Upper lobe of right lung (tissue), 1 donor: ENCODE results near the gene CAPN11. TPM values are rescaled to one million over a fixed set of nuclear protein-coding genes. Genes with fewer than 3 reads are reported as not detected.

ENCODE experiments used
- ATAC-seq: fragments of 200-7000 bp; cut with Tn5 transposase; one replicate; pipeline ENCODE4 v1.9.1; 2020; ENCODE audit warnings: mild to moderate bottlenecking, moderate library complexity
- DNase-seq: peaks from one replicate; pipeline ENCODE4 v3.0.0-alpha.2; 2020
- H3K27ac ChIP-seq: fragments of 200-600 bp; one replicate; pipeline ENCODE4 v1.8.0; 2022
- H3K27me3 ChIP-seq: fragments of 200-600 bp; one replicate; pipeline ENCODE4 v1.8.0; 2022; ENCODE audit warnings: mild to moderate bottlenecking
- H3K36me3 ChIP-seq: fragments of 200-600 bp; one replicate; pipeline ENCODE4 v1.8.0; 2022
- H3K4me1 ChIP-seq: fragments of 200-600 bp; one replicate; pipeline ENCODE4 v1.8.0; 2022
- H3K4me3 ChIP-seq: fragments of 200-600 bp; one replicate; pipeline ENCODE4 v1.8.0; 2022; ENCODE audit warnings: mild to moderate bottlenecking
- H3K9me3 ChIP-seq: fragments of 200-600 bp; one replicate; pipeline ENCODE4 v1.8.0; 2022
- CTCF ChIP-seq: fragments of 200-600 bp; IDR thresholded peaks from one replicate; pipeline ENCODE4 v1.8.0; 2022; ENCODE audit warnings: antibody characterized with exemption
- intact Hi-C: fragments of 100-400 bp; cut with DNase I; formaldehyde crosslinking; loops from one replicate; pipeline ENCODE4 v1.11.0; 2022
- total RNA-seq: library from RNA; stranded (reverse); fragmentation: NEBNext Ultra II Directional; extraction: Animal tissue kit (Norgen Biotek cat#: 25700); gene quantifications from one replicate; pipeline ENCODE4 v1.2.1, GENCODE V29; 2021
- donor health status: DM: no; HTN: yes; CAD: no; lungs with severe emphysema.

Gene CAPN11
- total RNA-seq, 1 donor from 2014 or later: 1.6 TPM

DNA sequence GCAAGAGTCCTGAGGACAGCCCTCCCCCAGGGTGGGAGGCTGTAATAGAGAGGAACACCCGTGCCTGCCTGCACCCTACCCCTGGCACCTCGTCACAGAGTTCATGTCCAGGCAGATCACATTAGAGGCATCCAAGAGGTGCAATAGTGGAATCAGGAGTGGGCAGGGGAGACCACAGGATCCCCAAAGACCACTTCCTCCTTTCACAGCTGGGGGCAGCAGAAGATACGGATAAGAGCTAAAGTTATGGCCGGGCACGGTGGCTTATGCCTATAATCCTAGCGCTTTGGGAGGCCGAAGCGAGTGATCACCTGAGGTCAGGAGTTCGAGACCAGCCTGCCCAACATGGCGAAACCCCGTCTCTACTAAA lies 1.5 kb upstream of the CAPN11 start:
- Histone ChIP-seq H3K4me1 (no peaks in the 10 kb centered on the region), H3K36me3 (peaks cover 9% of the 10 kb centered on the region), H3K27me3 (no peaks in the 10 kb centered on the region), H3K4me3 (no peak overlapping the region), H3K9me3 (no peaks in the 10 kb centered on the region), H3K27ac (no peak overlapping the region)
- ATAC-seq: no peak
- DNase-seq: no peak
- TF ChIP-seq CTCF: no peak
- intact Hi-C loops: no loop called here

- no peak overlapping the region for H3K4me3 ChIP-seq
- H3K27me3 ChIP-seq: peaks cover 5% of the 10 kb centered on the region
- ATAC-seq (no peak), DNase-seq (no peak)
- no peaks in the 10 kb centered on the region for H3K9me3 ChIP-seq
- TF ChIP-seq CTCF: no peak
- intact Hi-C loops: no loop called here
- H3K27ac ChIP-seq: no peak overlapping the region
- no peaks in the 10 kb centered on the region for H3K36me3 ChIP-seq
- no peaks in the 10 kb centered on the region for H3K4me1 ChIP-seq
Observed at GRCh38 chr6:44161997-44162338, 3.3 kb downstream of the CAPN11 start.

DNA sequence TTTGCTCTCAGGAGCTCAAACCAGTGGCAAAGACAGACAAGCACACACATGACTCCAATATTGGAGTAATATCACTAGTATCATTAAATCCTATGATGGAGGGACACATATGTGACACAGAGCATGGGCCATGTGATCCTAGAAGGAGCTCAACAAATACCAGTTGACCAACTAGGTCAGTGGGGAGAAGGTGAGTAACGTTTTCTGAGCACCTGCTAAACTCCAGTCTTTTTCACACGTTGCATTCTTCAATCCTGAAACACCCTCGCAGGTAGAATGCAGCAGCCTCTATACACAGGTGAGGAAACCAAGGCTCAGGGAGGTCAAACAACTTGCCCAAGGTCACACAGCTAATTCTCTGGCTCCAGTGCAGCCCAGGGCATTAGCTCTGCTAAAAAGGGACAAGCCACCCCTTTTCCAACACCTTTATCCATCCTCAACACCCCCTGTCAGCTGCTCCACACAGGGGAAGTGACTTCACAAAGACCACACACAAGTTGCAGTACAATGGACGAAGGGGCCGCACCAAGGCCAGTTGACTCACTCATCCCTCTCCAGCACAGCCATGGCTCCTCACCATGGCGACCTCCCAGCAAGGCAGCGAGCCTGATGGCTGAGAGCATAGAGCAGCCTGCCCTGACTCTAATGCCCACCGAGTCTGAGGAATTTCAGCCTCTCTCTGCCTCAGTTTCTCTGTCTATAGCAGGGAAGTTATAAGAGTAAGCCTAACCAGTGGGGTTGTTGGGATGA lies 4.4 kb downstream of the CAPN11 start:
- H3K36me3 ChIP-seq: no peaks in the 10 kb centered on the region
- TF ChIP-seq CTCF: no peak
- peaks cover 5% of the 10 kb centered on the region for H3K27me3 ChIP-seq
- DNase-seq (no peak), ATAC-seq (no peak)
- intact Hi-C loops: no loop called here
- no peak overlapping the region for H3K27ac ChIP-seq
- H3K4me1 ChIP-seq: no peaks in the 10 kb centered on the region
- no peaks in the 10 kb centered on the region for H3K9me3 ChIP-seq
- no peak overlapping the region for H3K4me3 ChIP-seq

DNA sequence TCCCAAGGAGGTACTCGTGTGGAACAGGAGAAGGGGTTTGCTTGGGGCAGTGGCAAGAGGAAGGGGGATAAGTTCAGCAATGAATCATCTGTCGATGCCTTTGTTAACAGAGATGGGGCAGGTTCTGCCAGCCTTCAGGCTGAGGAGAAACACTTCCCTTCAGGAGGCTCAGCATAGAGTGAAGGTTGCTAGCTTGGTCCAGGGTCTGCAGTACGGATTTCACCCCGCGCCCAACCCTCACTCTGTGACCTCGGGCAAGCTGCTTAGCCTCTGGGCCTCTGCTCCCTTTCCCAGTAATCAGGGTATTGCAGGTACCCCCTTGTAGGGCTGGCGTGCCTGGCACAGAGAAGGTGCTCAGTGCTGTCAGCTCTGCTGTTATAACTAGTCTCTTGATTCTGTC lies 7.5 kb downstream of the CAPN11 start:
- DNase-seq: no peak
- ATAC-seq: no peak
- no peaks in the 10 kb centered on the region for H3K9me3 ChIP-seq
- no peaks in the 10 kb centered on the region for H3K4me1 ChIP-seq
- no peak for TF ChIP-seq CTCF
- peaks cover 5% of the 10 kb centered on the region for H3K27me3 ChIP-seq
- intact Hi-C loops: no loop called here
- no peak overlapping the region for H3K4me3 ChIP-seq
- no peak overlapping the region for H3K27ac ChIP-seq
- H3K36me3 ChIP-seq: no peaks in the 10 kb centered on the region

GRCh38 chr6:44166591-44167184 lies 8.1 kb downstream of the CAPN11 start:
- H3K27ac ChIP-seq: no peak overlapping the region
- no peak for TF ChIP-seq CTCF
- DNase-seq (no peak), ATAC-seq (no peak)
- no peak overlapping the region for H3K4me3 ChIP-seq
- no peaks in the 10 kb centered on the region for H3K36me3 ChIP-seq
- intact Hi-C loops: no loop called here
- peaks cover 5% of the 10 kb centered on the region for H3K27me3 ChIP-seq
- H3K4me1 ChIP-seq: no peaks in the 10 kb centered on the region
- H3K9me3 ChIP-seq: no peaks in the 10 kb centered on the region
